NB4 (cell line): ENCODE results near the gene RPTOR.

Experiments used
- TF ChIP-seq, protein P1 (sequence below): IDR thresholded peaks from 2 replicates; pipeline ENCODE4 v1.6.1; 2011; ENCODE audit warnings: low read depth, low read length
- TF ChIP-seq, protein P2 (sequence below): IDR thresholded peaks from one replicate; pipeline ENCODE4 v1.5.1; 2012; ENCODE audit warnings: low read depth, low read length

GRCh38 chr17:80729761-80730160 is 185.1 kb downstream of the RPTOR start:
- TF ChIP-seq, protein P1, sequence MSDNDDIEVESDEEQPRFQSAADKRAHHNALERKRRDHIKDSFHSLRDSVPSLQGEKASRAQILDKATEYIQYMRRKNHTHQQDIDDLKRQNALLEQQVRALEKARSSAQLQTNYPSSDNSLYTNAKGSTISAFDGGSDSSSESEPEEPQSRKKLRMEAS = no peak
- TF ChIP-seq, protein P2, sequence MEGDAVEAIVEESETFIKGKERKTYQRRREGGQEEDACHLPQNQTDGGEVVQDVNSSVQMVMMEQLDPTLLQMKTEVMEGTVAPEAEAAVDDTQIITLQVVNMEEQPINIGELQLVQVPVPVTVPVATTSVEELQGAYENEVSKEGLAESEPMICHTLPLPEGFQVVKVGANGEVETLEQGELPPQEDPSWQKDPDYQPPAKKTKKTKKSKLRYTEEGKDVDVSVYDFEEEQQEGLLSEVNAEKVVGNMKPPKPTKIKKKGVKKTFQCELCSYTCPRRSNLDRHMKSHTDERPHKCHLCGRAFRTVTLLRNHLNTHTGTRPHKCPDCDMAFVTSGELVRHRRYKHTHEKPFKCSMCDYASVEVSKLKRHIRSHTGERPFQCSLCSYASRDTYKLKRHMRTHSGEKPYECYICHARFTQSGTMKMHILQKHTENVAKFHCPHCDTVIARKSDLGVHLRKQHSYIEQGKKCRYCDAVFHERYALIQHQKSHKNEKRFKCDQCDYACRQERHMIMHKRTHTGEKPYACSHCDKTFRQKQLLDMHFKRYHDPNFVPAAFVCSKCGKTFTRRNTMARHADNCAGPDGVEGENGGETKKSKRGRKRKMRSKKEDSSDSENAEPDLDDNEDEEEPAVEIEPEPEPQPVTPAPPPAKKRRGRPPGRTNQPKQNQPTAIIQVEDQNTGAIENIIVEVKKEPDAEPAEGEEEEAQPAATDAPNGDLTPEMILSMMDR = no peak
